Measurements from ENCODE around the gene PPTC7.
"Not testable (repeated sequence)": the region's sequence is repeated elsewhere in the genome, so short reads cannot be mapped to it uniquely, and the experiment has no call there.

The PPTC7 gene

GRCh38 chr12:110585231-110585799 lies 2.2 kb upstream of the PPTC7 start:
- no peak for DNase-seq (ENCODE audit: low spot score)

GRCh38 chr12:110582276-110583136 lies 612 bp downstream of the PPTC7 start:
- DNase-seq (ENCODE audit: low spot score), result peak; percentile 76

GRCh38 chr12:110581931-110582275 lies 1.2 kb downstream of the PPTC7 start:
- DNase-seq (ENCODE audit: low spot score), result no peak

- DNase-seq (ENCODE audit: low spot score), result no peak
Measured at GRCh38 chr12:110579535-110580253, 3.4 kb downstream of the PPTC7 start.

GRCh38 chr12:110578694-110579534 lies 4.2 kb downstream of the PPTC7 start:
- no peak for DNase-seq (ENCODE audit: low spot score)

GRCh38 chr12:110577864-110578693 lies 5.0 kb downstream of the PPTC7 start:
- DNase-seq (ENCODE audit: low spot score), result no peak

- no peak for DNase-seq (ENCODE audit: low spot score)
Measured at GRCh38 chr12:110576504-110576903, 6.6 kb downstream of the PPTC7 start.

- no peak for DNase-seq (ENCODE audit: low spot score)
Measured at GRCh38 chr12:110575326-110575725, 7.8 kb downstream of the PPTC7 start.

- DNase-seq (ENCODE audit: low spot score), result not testable (repeated sequence)
Measured at GRCh38 chr12:110574717-110575230, 8.3 kb downstream of the PPTC7 start.

GRCh38 chr12:110574044-110574443 lies 9.1 kb downstream of the PPTC7 start:
- DNase-seq (ENCODE audit: low spot score), result no peak

- not testable (repeated sequence) for DNase-seq (ENCODE audit: low spot score)
Measured at GRCh38 chr12:110570798-110571197, 12.3 kb downstream of the PPTC7 start.

- DNase-seq (ENCODE audit: low spot score), result not testable (repeated sequence)
Measured at GRCh38 chr12:110569838-110570237, 13.3 kb downstream of the PPTC7 start.

GRCh38 chr12:110568752-110569151 lies 14.4 kb downstream of the PPTC7 start:
- DNase-seq (ENCODE audit: low spot score), result no peak

GRCh38 chr12:110566993-110567392 lies 16.1 kb downstream of the PPTC7 start:
- DNase-seq (ENCODE audit: low spot score), result no peak

GRCh38 chr12:110565894-110566871 lies 16.9 kb downstream of the PPTC7 start:
- DNase-seq (ENCODE audit: low spot score), result no peak

- DNase-seq (ENCODE audit: low spot score), result no peak
Measured at GRCh38 chr12:110564471-110564991, 18.6 kb downstream of the PPTC7 start.

- no peak for DNase-seq (ENCODE audit: low spot score)
Measured at GRCh38 chr12:110563702-110564470, 19.2 kb downstream of the PPTC7 start.

GRCh38 chr12:110562386-110562785 lies 20.7 kb downstream of the PPTC7 start:
- not testable (repeated sequence) for DNase-seq (ENCODE audit: low spot score)
